B cell (primary cell): ENCODE results near the gene DDR2. TPM values are rescaled to one million over a fixed set of nuclear protein-coding genes. Genes with fewer than 3 reads are reported as not detected.

Source experiments
- ATAC-seq: fragments of 200-7000 bp; cut with Tn5 transposase; one replicate; pipeline ENCODE4 v1.10.0; 2021; ENCODE audit warnings: low read depth, mild to moderate bottlenecking, moderate number of reproducible peaks, moderate library complexity
- CTCF ChIA-PET: fragments of 350-600 bp; sonication (Branson Sonifier 250); formaldehyde crosslinking; loops from one replicate; lab custom pipeline; 2021; ENCODE audit warnings: antibody characterized with exemption, inconsistent platforms; lab: Charles Lee
- POLR2A ChIA-PET: fragments of 350-600 bp; sonication (Branson Sonifier 250); formaldehyde crosslinking; loops from one replicate; lab custom pipeline; 2021; ENCODE audit warnings: antibody characterized with exemption; lab: Charles Lee
- DNase-seq: peaks from one replicate; pipeline ENCODE4 v3.0.0; 2013
- H2AFZ ChIP-seq: 2 replicates; pipeline ENCODE4 v1.6.1; 2012; ENCODE audit warnings: mild to moderate bottlenecking, low read depth, low read length; ENCODE audit not compliant: insufficient read depth, poor library complexity, severe bottlenecking
- H3K27ac ChIP-seq, 2 donors: 1 replicate in 1 of 2; 2 replicates in 1 of 2; pipeline ENCODE4 v1.5.1; 2012 to 2013; ENCODE audit warnings: low read length in 2 of 2, mild to moderate bottlenecking in 2 of 2, moderate library complexity in 1 of 2
- H3K27me3 ChIP-seq, 4 experiments: fragments of 200-600 bp in 1 of 4; sonication (generic) in 1 of 4; replicated peaks in 1 of 4; 1 replicate in 2 of 4; 2 replicates in 2 of 4; pipeline versions ENCODE4 v1.6.1 to v1.7.0; 2013 to 2016; ENCODE audit warnings: low read length in 3 of 4, mild to moderate bottlenecking in 2 of 4, mixed read lengths in 1 of 4, moderate library complexity in 1 of 4; ENCODE audit not compliant: insufficient read depth in 4 of 4, control insufficient read depth in 3 of 4; ENCODE audit errors: control extremely low read depth in 1 of 4
- H3K36me3 ChIP-seq, 2 experiments: replicated peaks in 1 of 2; 1 replicate in 1 of 2; 2 replicates in 1 of 2; pipeline versions ENCODE4 v1.6.1 to v1.7.1; 2013; ENCODE audit warnings: low read length in 1 of 2; ENCODE audit not compliant: insufficient read depth in 2 of 2, control insufficient read depth in 1 of 2; ENCODE audit errors: control extremely low read depth in 1 of 2, extremely low read depth in 1 of 2
- H3K4me1 ChIP-seq, 2 donors: fragments of 200-600 bp in 1 of 2; sonication (generic) in 1 of 2; 1 replicate in 1 of 2; 2 replicates in 1 of 2; pipeline versions ENCODE4 v1.5.1 to v1.6.1; 2013 to 2017; ENCODE audit warnings: low read length in 2 of 2; ENCODE audit not compliant: control insufficient read depth in 2 of 2, insufficient read depth in 2 of 2
- H3K4me2 ChIP-seq: replicated peaks from 2 replicates; pipeline ENCODE3; 2012; ENCODE audit warnings: mild to moderate bottlenecking, low read depth, low read length; ENCODE audit not compliant: poor library complexity, severe bottlenecking
- H3K4me3 ChIP-seq, 5 experiments: fragments of 200-600 bp in 1 of 5; sonication (generic) in 1 of 5; 1 replicate in 3 of 5; 2 replicates in 2 of 5; pipeline versions ENCODE4 v1.5.1 to v1.7.0; 2011 to 2016; ENCODE audit warnings: low read length in 4 of 5, mild to moderate bottlenecking in 4 of 5, low read depth in 2 of 5, control low read depth in 1 of 5, moderate library complexity in 1 of 5; ENCODE audit not compliant: insufficient read depth in 1 of 5; ENCODE audit errors: control extremely low read depth in 1 of 5, extremely low read depth in 1 of 5
- H3K79me2 ChIP-seq: fragments of 200-600 bp; sonication (generic); one replicate; pipeline ENCODE4 v1.6.0; 2016; ENCODE audit warnings: low read length; ENCODE audit not compliant: control insufficient read depth, insufficient read depth
- H3K9ac ChIP-seq: fragments of 200-600 bp; sonication (generic); 2 replicates; pipeline ENCODE4 v1.6.1; 2017; ENCODE audit warnings: mild to moderate bottlenecking, low read length, moderate library complexity
- H3K9me3 ChIP-seq, 3 donors: one replicate each; pipeline versions ENCODE4 v1.6.1 to v1.7.1; 2013; ENCODE audit warnings: low read length in 2 of 3; ENCODE audit not compliant: control insufficient read depth in 2 of 3, insufficient read depth in 1 of 3; ENCODE audit errors: control extremely low read depth in 1 of 3
- H4K20me1 ChIP-seq: 2 replicates; pipeline ENCODE4 v1.6.0; 2012; ENCODE audit warnings: mild to moderate bottlenecking, low read length; ENCODE audit not compliant: insufficient read depth, control insufficient read depth, poor library complexity, severe bottlenecking
- H3K27ac Mint-ChIP-seq: one replicate; pipeline ENCODE4 v1.8.0; 2021; ENCODE audit warnings: mixed read lengths
- H3K27me3 Mint-ChIP-seq: one replicate; pipeline ENCODE4 v1.8.0; 2021; ENCODE audit warnings: mixed read lengths
- H3K4me1 Mint-ChIP-seq: one replicate; pipeline ENCODE4 v1.8.0; 2021; ENCODE audit warnings: mixed read lengths
- H3K4me3 Mint-ChIP-seq: one replicate; pipeline ENCODE4 v1.8.0; 2021; ENCODE audit warnings: mixed read lengths
- H3K9me3 Mint-ChIP-seq: one replicate; pipeline ENCODE4 v1.8.0; 2022; ENCODE audit warnings: mixed read lengths; ENCODE audit not compliant: insufficient read depth
- EZH2 ChIP-seq: IDR thresholded peaks from 2 replicates; pipeline ENCODE4 v1.6.1; 2012; ENCODE audit warnings: borderline replicate concordance, low read depth, mild to moderate bottlenecking, moderate library complexity, low read length; ENCODE audit not compliant: insufficient read depth, poor library complexity, severe bottlenecking
- WGBS: methylation state at CpG from one replicate; pipeline ENCODE4 v1.1.5; 2013; ENCODE audit warnings: missing lambda C conversion rate; ENCODE audit not compliant: insufficient coverage; 5-methylcytosine and 5-hydroxymethylcytosine counted together
- intact Hi-C: fragments of 100-400 bp; cut with micrococcal nuclease; formaldehyde crosslinking; loops from one replicate; pipeline ENCODE4 v1.10.0; 2022
- polyA plus RNA-seq: library from polyadenylated mRNA; depleted of rRNA; stranded (reverse); fragments of >200 nt; gene quantifications from 2 replicates; pipeline ENCODE4 v1.2.3, GENCODE V29; 2012
- total RNA-seq, 2 donors: library from RNA; stranded (reverse); fragments of 120-200 nt in 1 of 2; gene quantifications; 1 replicate in 1 of 2; 2 replicates in 1 of 2; pipeline versions ENCODE4 v1.2.3 to v1.2.4, GENCODE V29; 2013 to 2022
- TF ChIP-seq, protein P1 (sequence below): fragments of 200-600 bp; IDR thresholded peaks from one replicate; pipeline ENCODE4 v1.8.0; 2022; ENCODE audit warnings: antibody characterized with exemption, mild to moderate bottlenecking

Gene DDR2
- total and polyA plus RNA-seq, 2 donors (not counting 1 experiment from before 2014, with no cell fraction given) = 0.12 to 0.24 TPM

DNA sequence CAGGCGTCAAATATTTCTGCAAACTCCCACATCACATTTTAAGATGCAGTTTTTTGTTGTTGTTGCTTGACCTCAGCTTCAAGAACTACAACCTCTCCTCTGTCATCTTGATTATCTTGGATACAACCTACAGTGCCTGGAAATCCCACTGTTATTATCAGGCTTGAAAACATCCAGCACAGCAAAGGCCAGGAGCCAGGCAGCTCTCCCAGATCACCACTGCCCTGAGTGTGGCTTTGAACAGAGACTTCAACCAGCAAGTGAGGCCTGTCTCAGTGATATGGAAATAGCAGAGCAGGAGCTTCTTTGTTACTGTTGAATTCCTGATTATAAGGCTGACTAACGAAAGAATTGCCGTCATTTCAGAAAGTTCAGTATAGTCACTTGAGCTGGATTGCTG is 200.2 kb downstream of the DDR2 start:
- Histone ChIP-seq H3K36me3 (no peaks in the 10 kb centered on the region), H3K9me3 (no peaks in the 10 kb centered on the region), H3K9ac (no peak overlapping the region), H2AFZ (no peak overlapping the region), H3K79me2 (no peaks in the 10 kb centered on the region), H3K27ac (no peak overlapping the region), H3K4me1 (no peaks in the 10 kb centered on the region), H4K20me1 (no peaks in the 10 kb centered on the region), H3K27me3 (peaks cover 0 to 7% (median 0%) of the 10 kb centered on the region in 4 experiments), H3K4me3 (no peak overlapping the region), H3K4me2 (no peak overlapping the region)
- POLR2A ChIA-PET = no interaction called here
- TF ChIP-seq EZH2 = no peak
- TF ChIP-seq, protein P1, sequence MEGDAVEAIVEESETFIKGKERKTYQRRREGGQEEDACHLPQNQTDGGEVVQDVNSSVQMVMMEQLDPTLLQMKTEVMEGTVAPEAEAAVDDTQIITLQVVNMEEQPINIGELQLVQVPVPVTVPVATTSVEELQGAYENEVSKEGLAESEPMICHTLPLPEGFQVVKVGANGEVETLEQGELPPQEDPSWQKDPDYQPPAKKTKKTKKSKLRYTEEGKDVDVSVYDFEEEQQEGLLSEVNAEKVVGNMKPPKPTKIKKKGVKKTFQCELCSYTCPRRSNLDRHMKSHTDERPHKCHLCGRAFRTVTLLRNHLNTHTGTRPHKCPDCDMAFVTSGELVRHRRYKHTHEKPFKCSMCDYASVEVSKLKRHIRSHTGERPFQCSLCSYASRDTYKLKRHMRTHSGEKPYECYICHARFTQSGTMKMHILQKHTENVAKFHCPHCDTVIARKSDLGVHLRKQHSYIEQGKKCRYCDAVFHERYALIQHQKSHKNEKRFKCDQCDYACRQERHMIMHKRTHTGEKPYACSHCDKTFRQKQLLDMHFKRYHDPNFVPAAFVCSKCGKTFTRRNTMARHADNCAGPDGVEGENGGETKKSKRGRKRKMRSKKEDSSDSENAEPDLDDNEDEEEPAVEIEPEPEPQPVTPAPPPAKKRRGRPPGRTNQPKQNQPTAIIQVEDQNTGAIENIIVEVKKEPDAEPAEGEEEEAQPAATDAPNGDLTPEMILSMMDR = no peak
- 100% methylated on average over 2 of the region's 3 CpGs for WGBS
- Mint-ChIP-seq H3K4me1 (no peaks in the 10 kb centered on the region), H3K9me3 (peaks cover 2% of the 10 kb centered on the region), H3K27me3 (peaks cover 11% of the 10 kb centered on the region), H3K4me3 (no peak overlapping the region), H3K27ac (no peak overlapping the region)
- intact Hi-C loops = no loop called here
- CTCF ChIA-PET = no interaction called here
- DNase-seq = no peak
- ATAC-seq = no peak

DNA sequence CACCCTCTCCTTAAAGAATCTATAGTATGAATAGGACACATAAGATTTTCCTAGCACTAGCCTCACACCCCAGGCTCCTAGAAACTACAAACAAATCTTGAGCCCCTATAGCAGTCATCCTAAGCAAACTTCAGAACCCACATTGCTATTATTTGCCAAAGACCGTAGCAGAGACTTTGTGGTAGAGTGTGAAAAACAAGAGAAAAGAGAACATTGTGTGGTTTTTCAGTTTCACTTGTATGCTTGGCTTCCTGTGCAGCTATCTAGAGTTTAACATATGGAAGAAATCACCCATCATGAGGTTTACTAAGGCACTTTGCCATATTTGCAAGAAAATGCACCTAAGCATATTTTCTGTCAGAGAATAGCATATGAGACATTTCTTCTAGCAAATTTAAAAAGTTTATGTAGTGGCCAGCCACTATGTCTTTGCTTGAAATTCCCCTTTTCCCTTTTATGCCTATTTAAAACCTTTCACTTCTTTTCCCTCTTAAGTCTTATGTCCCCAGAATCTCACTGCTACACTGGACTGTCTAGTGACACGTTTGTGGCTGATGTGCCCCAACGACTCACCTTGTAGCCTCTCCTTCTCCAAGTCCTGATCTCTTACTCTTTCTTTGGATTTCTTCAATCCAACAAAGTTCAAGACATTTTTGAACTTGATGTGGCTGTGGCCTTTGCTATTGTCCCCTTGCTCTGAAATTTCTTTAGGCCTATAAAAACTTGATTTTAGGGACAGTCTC is 203.1 kb downstream of the DDR2 start:
- Histone ChIP-seq H3K9me3 (peaks cover 1 to 11% (median 5%) of the 10 kb centered on the region in 3 donors), H3K4me2 (no peak overlapping the region), H3K27ac (no peak overlapping the region), H3K4me3 (no peak overlapping the region), H3K4me1 (no peaks in the 10 kb centered on the region), H3K9ac (no peak overlapping the region), H4K20me1 (no peaks in the 10 kb centered on the region), H2AFZ (no peak overlapping the region), H3K36me3 (no peaks in the 10 kb centered on the region), H3K27me3 (peaks cover 0 to 3% (median 0%) of the 10 kb centered on the region in 4 experiments), H3K79me2 (no peaks in the 10 kb centered on the region)
- Mint-ChIP-seq H3K4me3 (no peak overlapping the region), H3K27me3 (peaks cover 11% of the 10 kb centered on the region), H3K9me3 (peaks cover 12% of the 10 kb centered on the region), H3K27ac (no peak overlapping the region), H3K4me1 (no peaks in the 10 kb centered on the region)
- CTCF ChIA-PET = interaction anchor here (0.7 kb wide), 1 partner anchor 238 kb away, joined by 3 read pairs; no protein-coding TSS in a partner anchor
- DNase-seq (no peak), ATAC-seq (no peak)
- intact Hi-C loops = no loop called here
- WGBS = 60% methylated on average over 2 of the region's 3 CpGs
- POLR2A ChIA-PET = no interaction called here
- no peak for TF ChIP-seq EZH2
- TF ChIP-seq, protein P1 = no peak
